Activated CD4-positive, alpha-beta T cell treated with anti-CD3 and anti-CD28 coated beads, Interleukin-2, amount 10 ng/mL, durations not matched to agents 24 days and 14 days (primary cell): ENCODE measurements around the gene GRIP1. TPM values are rescaled to one million over a fixed set of nuclear protein-coding genes. Genes with fewer than 3 reads are reported as not detected.

Experiments
- DNase-seq: peaks from one replicate; pipeline ENCODE4 v3.0.0; 2022
- H3K27ac Mint-ChIP-seq: one replicate; pipeline ENCODE4 v1.8.0; 2022; ENCODE audit warnings: mild to moderate bottlenecking, mixed read lengths
- H3K27me3 Mint-ChIP-seq: one replicate; pipeline ENCODE4 v1.8.0; 2022; ENCODE audit warnings: mixed read lengths
- H3K36me3 Mint-ChIP-seq: one replicate; pipeline ENCODE4 v1.8.0; 2022; ENCODE audit warnings: low read depth, mild to moderate bottlenecking, mixed read lengths
- H3K4me1 Mint-ChIP-seq: one replicate; pipeline ENCODE4 v1.8.0; 2021; ENCODE audit warnings: mixed read lengths
- H3K4me3 Mint-ChIP-seq: one replicate; pipeline ENCODE4 v1.8.0; 2022; ENCODE audit warnings: mild to moderate bottlenecking, moderate library complexity, mixed read lengths
- H3K9me3 Mint-ChIP-seq: one replicate; pipeline ENCODE4 v1.8.0; 2021; ENCODE audit warnings: mixed read lengths
- intact Hi-C: fragments of 100-400 bp; cut with micrococcal nuclease; formaldehyde crosslinking; loops from one replicate; pipeline ENCODE4 v1.15.1; 2023
- total RNA-seq: library from RNA; stranded (reverse); gene quantifications from 2 replicates; pipeline ENCODE4 v1.2.3, GENCODE V29; 2022

Gene GRIP1
- total RNA-seq, 1 donor from 2014 or later, result 0.40 TPM

DNA sequence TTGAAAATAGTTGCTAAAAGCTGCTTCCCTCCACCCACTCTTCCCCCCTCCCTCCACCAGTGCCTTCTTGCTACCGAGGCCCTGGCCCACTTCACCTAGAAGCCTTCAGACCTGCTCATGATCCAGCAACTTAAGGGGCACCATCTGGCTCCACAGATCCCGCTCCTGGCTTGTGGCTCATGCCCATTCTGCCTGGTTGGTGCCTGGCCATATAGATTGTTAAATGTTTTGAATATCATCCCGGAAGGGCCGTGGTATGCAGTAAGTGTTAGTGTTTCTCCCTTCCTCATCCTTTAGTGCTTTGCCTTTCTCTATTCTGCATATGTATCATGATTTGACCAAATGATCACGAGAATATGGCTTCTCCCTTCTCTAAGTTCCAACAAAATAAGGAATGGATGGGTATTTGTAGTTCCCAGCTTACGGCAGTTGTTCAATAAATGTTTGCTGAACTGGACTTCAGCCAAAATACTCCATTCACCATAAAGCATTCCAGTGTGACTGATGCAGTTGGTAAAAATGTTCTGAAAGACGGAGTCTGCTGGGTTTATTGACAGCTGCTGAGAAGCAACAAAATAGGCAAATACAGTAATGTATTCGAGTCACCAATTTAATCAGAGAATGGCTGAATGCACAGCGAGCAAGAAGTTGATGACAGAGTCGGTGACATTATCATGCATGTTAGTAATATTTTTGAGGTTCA, 30.7 kb downstream of the GRIP1 start:
- H3K9me3 Mint-ChIP-seq, result no peaks in the 10 kb centered on the region
- no peak overlapping the region for H3K27ac Mint-ChIP-seq
- DNase-seq, result no peak
- H3K4me1 Mint-ChIP-seq, result no peaks in the 10 kb centered on the region
- no peak overlapping the region for H3K4me3 Mint-ChIP-seq
- no peaks in the 10 kb centered on the region for H3K36me3 Mint-ChIP-seq
- intact Hi-C loops, result no loop called here
- H3K27me3 Mint-ChIP-seq, result peaks cover 2% of the 10 kb centered on the region

DNA sequence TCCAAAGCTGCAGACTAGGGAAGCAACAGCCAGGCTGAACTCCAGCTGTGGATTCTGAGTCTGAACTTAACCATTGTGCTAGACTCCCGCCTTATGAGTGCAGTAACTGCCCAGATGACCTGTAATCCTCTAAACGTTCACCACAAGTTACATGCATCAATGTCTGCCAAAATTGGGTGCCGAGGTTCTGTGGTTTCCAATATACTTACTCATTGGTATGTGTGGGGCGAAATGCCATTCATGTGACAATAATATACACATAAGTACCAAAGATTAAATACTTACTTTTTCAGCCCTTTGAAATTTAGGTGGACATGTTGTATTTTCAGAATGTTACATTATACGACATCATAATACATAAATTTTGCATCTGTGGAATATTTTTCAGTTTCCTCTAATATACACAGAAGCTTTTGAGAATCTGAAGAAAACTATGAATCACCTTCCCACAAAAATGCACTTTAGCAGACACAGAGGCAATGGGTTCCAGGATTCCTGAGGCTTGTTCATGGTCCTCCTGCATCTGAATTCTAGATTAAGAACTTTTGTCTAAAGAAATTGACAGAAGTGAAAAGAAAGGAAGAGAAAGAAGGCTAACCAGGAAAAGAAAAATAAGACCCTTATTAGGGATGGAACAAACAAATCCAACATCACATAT, 31.7 kb downstream of the GRIP1 start:
- DNase-seq, result no peak
- Mint-ChIP-seq H3K4me1 (no peaks in the 10 kb centered on the region), H3K9me3 (no peaks in the 10 kb centered on the region), H3K36me3 (no peaks in the 10 kb centered on the region), H3K27ac (no peak overlapping the region), H3K4me3 (no peak overlapping the region), H3K27me3 (peaks cover 3% of the 10 kb centered on the region)
- intact Hi-C loops, result no loop called here

- no peak overlapping the region for H3K27ac Mint-ChIP-seq
- intact Hi-C loops, result no loop called here
- H3K4me1 Mint-ChIP-seq, result no peaks in the 10 kb centered on the region
- peaks cover 12% of the 10 kb centered on the region for H3K27me3 Mint-ChIP-seq
- no peaks in the 10 kb centered on the region for H3K36me3 Mint-ChIP-seq
- H3K4me3 Mint-ChIP-seq, result no peak overlapping the region
- no peaks in the 10 kb centered on the region for H3K9me3 Mint-ChIP-seq
- DNase-seq, result no peak
These were observed 34.7 kb downstream of the GRIP1 start for GRCh38 chr12:66644151-66644550.

- intact Hi-C loops, result no loop called here
- no peak overlapping the region for H3K27ac Mint-ChIP-seq
- no peaks in the 10 kb centered on the region for H3K36me3 Mint-ChIP-seq
- no peaks in the 10 kb centered on the region for H3K9me3 Mint-ChIP-seq
- H3K4me3 Mint-ChIP-seq, result no peak overlapping the region
- peaks cover 13% of the 10 kb centered on the region for H3K27me3 Mint-ChIP-seq
- no peak for DNase-seq
- H3K4me1 Mint-ChIP-seq, result no peaks in the 10 kb centered on the region
These were observed 38.0 kb downstream of the GRIP1 start for GRCh38 chr12:66640691-66641460.

- DNase-seq, result no peak
- Mint-ChIP-seq H3K36me3 (no peaks in the 10 kb centered on the region), H3K9me3 (no peaks in the 10 kb centered on the region), H3K4me1 (no peaks in the 10 kb centered on the region), H3K27ac (no peak overlapping the region), H3K4me3 (no peak overlapping the region), H3K27me3 (peaks cover 14% of the 10 kb centered on the region)
- intact Hi-C loops, result no loop called here
These were observed 40.2 kb downstream of the GRIP1 start for GRCh38 chr12:66638666-66639065.

DNA sequence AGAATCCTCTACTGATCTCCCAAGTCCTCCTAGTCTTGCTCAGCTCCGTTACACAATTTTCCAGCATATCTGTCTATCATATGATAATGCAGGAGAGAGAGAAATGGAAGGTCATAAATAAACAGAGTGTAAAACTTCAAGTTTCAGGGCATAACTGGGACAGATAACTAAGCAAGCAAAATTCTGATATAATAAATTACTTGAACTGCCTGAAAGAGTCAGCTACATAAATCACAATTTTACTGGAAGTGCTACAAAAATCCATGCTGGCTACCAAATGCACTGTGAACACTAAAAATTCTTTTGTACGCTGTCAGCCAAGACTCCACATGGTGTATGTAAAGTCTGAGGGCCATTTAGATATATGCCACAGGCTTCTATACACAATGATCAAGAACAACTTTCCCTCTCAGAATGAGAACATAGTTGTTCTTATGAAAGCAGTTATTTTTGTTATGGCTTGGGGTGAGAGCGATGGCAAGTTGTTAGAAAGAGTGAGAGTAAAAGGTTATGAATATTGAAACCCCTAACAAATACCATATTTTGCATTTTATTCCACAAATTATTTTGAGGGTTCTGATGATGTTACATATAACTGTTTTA, 41.1 kb downstream of the GRIP1 start:
- intact Hi-C loops, result no loop called here
- H3K4me1 Mint-ChIP-seq, result no peaks in the 10 kb centered on the region
- H3K27ac Mint-ChIP-seq, result no peak overlapping the region
- H3K27me3 Mint-ChIP-seq, result peaks cover 16% of the 10 kb centered on the region
- no peaks in the 10 kb centered on the region for H3K9me3 Mint-ChIP-seq
- no peak for DNase-seq
- H3K4me3 Mint-ChIP-seq, result no peak overlapping the region
- H3K36me3 Mint-ChIP-seq, result no peaks in the 10 kb centered on the region

- no peaks in the 10 kb centered on the region for H3K4me1 Mint-ChIP-seq
- H3K9me3 Mint-ChIP-seq, result no peaks in the 10 kb centered on the region
- no peak overlapping the region for H3K27ac Mint-ChIP-seq
- H3K27me3 Mint-ChIP-seq, result peaks cover 13% of the 10 kb centered on the region
- no peak overlapping the region for H3K4me3 Mint-ChIP-seq
- DNase-seq, result no peak
- H3K36me3 Mint-ChIP-seq, result no peaks in the 10 kb centered on the region
- intact Hi-C loops, result no loop called here
These were observed 42.1 kb downstream of the GRIP1 start for GRCh38 chr12:66636771-66637170.

DNA sequence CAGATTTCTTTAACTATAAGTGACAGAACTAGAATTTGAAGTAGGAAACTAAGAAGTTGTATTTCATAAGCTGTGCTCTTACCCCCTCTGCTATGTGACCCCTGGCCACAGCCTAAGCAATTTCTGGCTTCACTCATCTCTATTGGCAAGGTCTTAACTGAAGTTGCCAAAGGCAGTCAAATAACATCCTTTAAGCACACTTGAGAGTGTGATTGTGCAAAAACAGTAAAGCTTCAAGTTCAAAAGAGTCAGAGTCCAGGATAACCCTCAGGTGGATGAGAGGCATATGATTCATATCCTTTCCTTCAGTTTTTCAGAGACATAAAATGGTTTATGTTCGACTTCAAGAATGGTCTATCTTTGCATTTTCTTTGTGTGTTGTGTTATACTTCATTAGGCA, 45.2 kb downstream of the GRIP1 start:
- no peak overlapping the region for H3K27ac Mint-ChIP-seq
- no peak for DNase-seq

DNA sequence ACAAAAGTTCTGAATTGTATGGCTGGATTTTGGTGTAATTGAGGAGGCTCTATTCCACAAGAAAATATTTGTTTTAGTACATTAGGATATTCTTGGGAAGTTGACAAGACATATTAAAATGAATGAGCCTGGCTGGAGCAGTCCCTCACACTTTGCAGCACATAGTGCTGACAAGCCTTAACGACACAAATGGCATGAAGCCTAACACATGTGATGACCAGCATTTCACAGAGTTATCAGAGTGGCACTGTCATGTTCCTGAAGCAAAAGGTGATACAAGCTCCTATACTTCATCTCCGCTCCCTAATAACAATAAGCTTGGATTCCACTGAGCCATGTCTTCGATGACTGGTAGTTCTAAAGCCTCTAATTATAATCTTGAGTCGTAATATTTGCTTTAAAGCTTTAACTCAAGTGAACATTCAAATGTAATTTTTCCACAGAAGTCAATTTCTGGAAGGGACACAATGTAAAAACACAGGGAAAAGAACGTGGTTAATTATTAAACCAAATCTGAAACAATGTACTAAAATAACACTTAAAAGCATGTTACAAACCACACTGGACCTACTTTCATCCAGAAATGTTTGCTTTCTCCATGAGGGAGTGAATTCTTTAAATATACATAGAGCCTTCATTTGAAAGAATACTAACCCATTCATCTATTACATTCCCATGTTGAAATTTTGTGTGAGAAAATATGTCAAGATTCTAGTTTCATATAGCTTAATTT, 49.6 kb downstream of the GRIP1 start:
- no peak overlapping the region for H3K4me3 Mint-ChIP-seq
- no peaks in the 10 kb centered on the region for H3K9me3 Mint-ChIP-seq
- H3K27ac Mint-ChIP-seq, result no peak overlapping the region
- intact Hi-C loops, result no loop called here
- no peak for DNase-seq
- peaks cover 6% of the 10 kb centered on the region for H3K27me3 Mint-ChIP-seq
- H3K36me3 Mint-ChIP-seq, result no peaks in the 10 kb centered on the region
- no peaks in the 10 kb centered on the region for H3K4me1 Mint-ChIP-seq

More for the DNA sequence above, 45.2 kb downstream of the GRIP1 start:
- H3K9me3 Mint-ChIP-seq, result no peaks in the 10 kb centered on the region
- no peaks in the 10 kb centered on the region for H3K4me1 Mint-ChIP-seq
- intact Hi-C loops, result no loop called here
- peaks cover 6% of the 10 kb centered on the region for H3K27me3 Mint-ChIP-seq
- no peak overlapping the region for H3K4me3 Mint-ChIP-seq
- no peaks in the 10 kb centered on the region for H3K36me3 Mint-ChIP-seq

DNA sequence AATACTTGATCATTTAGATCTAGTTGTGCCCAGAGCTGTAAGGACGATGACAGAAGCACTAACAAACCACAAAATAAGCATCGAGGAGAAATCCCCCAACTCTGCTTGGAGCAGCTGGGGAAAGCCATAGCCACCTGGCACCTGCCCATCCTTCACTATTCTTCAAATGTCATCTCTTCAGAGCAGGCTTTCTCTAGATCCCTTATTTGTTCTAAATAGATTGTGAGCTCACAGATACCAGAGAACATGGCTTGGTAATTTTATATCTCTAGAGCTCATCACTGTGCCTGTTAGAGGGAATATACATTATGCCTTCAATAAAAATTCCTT, 50.9 kb downstream of the GRIP1 start:
- Mint-ChIP-seq H3K9me3 (no peaks in the 10 kb centered on the region), H3K27ac (no peak overlapping the region), H3K36me3 (no peaks in the 10 kb centered on the region), H3K27me3 (no peaks in the 10 kb centered on the region), H3K4me1 (no peaks in the 10 kb centered on the region), H3K4me3 (no peak overlapping the region)
- intact Hi-C loops, result no loop called here
- no peak for DNase-seq

DNA sequence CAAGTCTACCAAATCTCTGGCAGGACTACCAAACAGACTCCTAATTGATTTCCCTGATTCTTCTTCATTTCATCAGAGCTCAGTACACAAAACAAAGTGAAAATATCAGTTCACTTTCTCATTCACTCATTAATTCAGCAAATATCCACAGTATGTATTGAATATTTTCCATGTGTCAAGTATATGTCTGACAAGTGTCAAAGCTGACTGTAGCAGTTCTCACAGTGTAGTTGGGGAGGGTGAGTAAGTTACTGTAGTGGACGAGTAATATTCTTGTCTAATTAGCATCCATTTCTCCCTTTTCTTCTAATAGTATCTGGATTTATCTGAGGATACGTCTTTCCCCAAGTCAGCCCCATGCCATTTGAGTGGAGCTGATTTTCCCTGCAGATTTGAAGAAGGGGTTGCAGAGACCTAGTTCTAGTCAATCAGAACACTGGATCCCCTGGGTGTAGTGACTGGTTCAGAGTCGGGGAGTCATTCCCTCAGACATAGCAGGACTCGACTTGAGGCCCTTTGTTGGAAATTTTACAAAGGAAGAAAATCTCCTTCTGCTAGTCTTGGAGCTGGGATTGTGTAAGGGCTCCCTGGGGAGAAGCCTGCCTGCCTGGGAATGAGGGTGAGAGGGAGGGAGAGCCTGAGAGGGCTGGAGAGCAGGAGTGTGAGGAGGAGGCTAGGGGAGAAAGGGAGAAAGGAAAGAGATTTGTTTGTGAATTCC, 51.4 kb downstream of the GRIP1 start:
- no peak for DNase-seq
- intact Hi-C loops, result no loop called here
- no peaks in the 10 kb centered on the region for H3K27me3 Mint-ChIP-seq
- H3K4me3 Mint-ChIP-seq, result no peak overlapping the region
- no peaks in the 10 kb centered on the region for H3K4me1 Mint-ChIP-seq
- no peaks in the 10 kb centered on the region for H3K36me3 Mint-ChIP-seq
- H3K9me3 Mint-ChIP-seq, result no peaks in the 10 kb centered on the region
- no peak overlapping the region for H3K27ac Mint-ChIP-seq

DNA sequence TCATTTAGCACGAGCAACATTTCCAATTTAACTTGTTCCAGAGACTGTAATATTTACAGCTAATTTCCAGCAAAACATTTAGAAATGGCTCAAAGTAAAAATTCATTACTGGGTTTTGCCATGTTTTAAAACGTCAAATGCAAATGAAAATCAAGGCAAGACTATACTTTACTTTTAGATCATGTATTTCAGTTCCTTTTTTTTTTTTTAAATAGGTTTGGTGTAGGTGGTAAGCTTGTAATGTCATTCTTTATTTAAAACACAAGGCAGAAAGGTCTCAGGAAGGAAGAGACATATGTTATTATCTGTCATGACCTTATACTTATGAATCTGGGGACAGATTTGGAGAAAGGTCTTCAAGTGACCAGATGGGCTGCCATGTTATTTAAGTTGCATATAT, 54.1 kb downstream of the GRIP1 start:
- intact Hi-C loops, result no loop called here
- H3K36me3 Mint-ChIP-seq, result no peaks in the 10 kb centered on the region

GRCh38 chr12:66623455-66623854, 55.4 kb downstream of the GRIP1 start:
- peaks cover 2% of the 10 kb centered on the region for H3K27me3 Mint-ChIP-seq
- no peaks in the 10 kb centered on the region for H3K9me3 Mint-ChIP-seq

More for the DNA sequence above, 54.1 kb downstream of the GRIP1 start:
- no peak overlapping the region for H3K4me3 Mint-ChIP-seq
- DNase-seq, result no peak
- H3K27me3 Mint-ChIP-seq, result peaks cover 2% of the 10 kb centered on the region
- no peaks in the 10 kb centered on the region for H3K9me3 Mint-ChIP-seq
- H3K4me1 Mint-ChIP-seq, result no peaks in the 10 kb centered on the region
- no peak overlapping the region for H3K27ac Mint-ChIP-seq

More at GRCh38 chr12:66623455-66623854, 55.4 kb downstream of the GRIP1 start:
- no peak for DNase-seq
- no peaks in the 10 kb centered on the region for H3K4me1 Mint-ChIP-seq
- no peaks in the 10 kb centered on the region for H3K36me3 Mint-ChIP-seq
- H3K27ac Mint-ChIP-seq, result no peak overlapping the region
- intact Hi-C loops, result no loop called here
- no peak overlapping the region for H3K4me3 Mint-ChIP-seq
